HepG2 (cell line): ENCODE measurements around the gene KRT24. TPM values are rescaled to one million over a fixed set of nuclear protein-coding genes. Genes with fewer than 3 reads are reported as not detected.

Experiments used
- ATAC-seq: fragments of 200-7000 bp; cut with Tn5 transposase; 3 replicates; pipeline ENCODE4 v1.9.1; 2020; ENCODE audit warnings: mild to moderate bottlenecking, moderate library complexity
- BruUV-seq: library from RNA; stranded (reverse); fragments of 400-500 nt; replicated peaks from 2 replicates; lab custom pipeline; 2021; lab: Mats Ljungman, UMichigan
- CTCF ChIA-PET: fragments of 300-600 bp; formaldehyde crosslinking; extraction: SDS; loops from one replicate; lab custom pipeline; 2021; ENCODE audit warnings: low total read pairs, inconsistent platforms, low intra/inter-chr PET ratio; lab: Yijun Ruan, JAX
- POLR2A ChIA-PET: fragments of 350-600 bp; sonication (Branson Sonifier 250); formaldehyde crosslinking; loops from one replicate; lab custom pipeline; 2020; ENCODE audit warnings: antibody characterized with exemption, inconsistent platforms; lab: Yijun Ruan, JAX
- DNase-seq: peaks from one replicate; pipeline ENCODE4 v3.0.0-alpha.2; 2015; ENCODE audit warnings: low spot score
- FAIRE-seq: peaks from 3 replicates; lab custom pipeline; 2011; peaks lifted over from hg19 to GRCh38; lab: Jason Lieb, UNC
- H2AFZ ChIP-seq: one replicate; pipeline ENCODE4 v1.6.1; 2011; ENCODE audit warnings: low read length, inconsistent platforms
- H3K27ac ChIP-seq: fragments of 300-600 bp; 3 replicates; pipeline ENCODE4 v1.8.0; 2011; ENCODE audit warnings: mixed run types, mild to moderate bottlenecking, mixed read lengths, low read length, inconsistent platforms; ENCODE audit not compliant: insufficient read depth; ENCODE audit errors: extremely low read length
- H3K27me3 ChIP-seq, 2 experiments: fragments of 200-600 bp in 1 of 2; 2 replicates in 1 of 2; 3 replicates in 1 of 2; pipeline versions ENCODE4 v1.6.0 to v1.8.0; 2011; ENCODE audit warnings: low read length in 2 of 2, mild to moderate bottlenecking in 2 of 2, moderate library complexity in 2 of 2, inconsistent platforms in 1 of 2; ENCODE audit not compliant: insufficient read depth in 2 of 2, control insufficient read depth in 1 of 2
- H3K36me3 ChIP-seq, 2 experiments: fragments of 200-600 bp in 1 of 2; replicated peaks in 1 of 2; 2 replicates in 1 of 2; 3 replicates in 1 of 2; pipeline versions ENCODE4 v1.5.1 to v1.8.0; 2011; ENCODE audit warnings: low read length in 2 of 2, inconsistent platforms in 1 of 2; ENCODE audit not compliant: insufficient read depth in 2 of 2, control insufficient read depth in 1 of 2
- H3K4me1 ChIP-seq: 2 replicates; pipeline ENCODE4 v1.5.1; 2012; ENCODE audit warnings: low read length, inconsistent platforms; ENCODE audit not compliant: insufficient read depth
- H3K4me2 ChIP-seq: 2 replicates; pipeline ENCODE4 v1.6.0; 2011; ENCODE audit warnings: low read depth, low read length, inconsistent platforms
- H3K4me3 ChIP-seq, 3 experiments: fragments of 200-600 bp in 1 of 3; sonication (generic), shearing (Covaris generic) in 1 of 3; replicated peaks in 1 of 3; 2 replicates each; pipeline ENCODE4 v1.5.1; 2011 to 2016; ENCODE audit warnings: low read length in 3 of 3, inconsistent platforms in 2 of 3, low read depth in 2 of 3, mild to moderate bottlenecking in 2 of 3, control low read depth in 1 of 3, mixed read lengths in 1 of 3; ENCODE audit not compliant: insufficient read depth in 1 of 3
- H3K79me2 ChIP-seq: one replicate; pipeline ENCODE4 v1.6.1; 2011; ENCODE audit warnings: low read length, inconsistent platforms; ENCODE audit not compliant: insufficient read depth
- H3K9ac ChIP-seq: 2 replicates; pipeline ENCODE4 v1.6.0; 2011; ENCODE audit warnings: mild to moderate bottlenecking, low read depth, low read length, inconsistent platforms; ENCODE audit not compliant: insufficient read depth
- H3K9me3 ChIP-seq: 2 replicates; pipeline ENCODE4 v1.5.1; 2012; ENCODE audit warnings: mild to moderate bottlenecking, low read length
- H4K20me1 ChIP-seq: 2 replicates; pipeline ENCODE4 v1.6.0; 2011; ENCODE audit warnings: inconsistent platforms, mild to moderate bottlenecking, low read length, moderate library complexity; ENCODE audit not compliant: insufficient read depth
- MTA1 ChIP-seq: sonication (generic); formaldehyde crosslinking; IDR thresholded peaks from 2 replicates; pipeline ENCODE4 v1.4.0; 2020; ENCODE audit warnings: missing genetic modification reagents, mild to moderate bottlenecking, borderline replicate concordance
- MXD1 ChIP-seq: sonication (generic); formaldehyde crosslinking; IDR thresholded peaks from 2 replicates; pipeline ENCODE4 v1.4.0; 2020; ENCODE audit warnings: mild to moderate bottlenecking, missing genetic modification reagents
- PHF5A ChIP-seq: IDR thresholded peaks from one replicate; pipeline ENCODE4 v1.6.1; 2018; ENCODE audit warnings: low read depth, missing genetic modification reagents; ENCODE audit not compliant: unreplicated experiment
- PRDM15 ChIP-seq: sonication (generic); formaldehyde crosslinking; IDR thresholded peaks from 2 replicates; pipeline ENCODE4 v1.4.0; 2020; ENCODE audit warnings: missing genetic modification reagents
- TAF15 ChIP-seq: fragments of 200-400 bp; formaldehyde crosslinking; IDR thresholded peaks from one replicate; pipeline ENCODE4 v1.6.1; 2018; ENCODE audit warnings: mild to moderate bottlenecking, low read depth, low read length; ENCODE audit not compliant: poor library complexity, severe bottlenecking
- ZNF280B ChIP-seq: sonication (generic); formaldehyde crosslinking; IDR thresholded peaks from 2 replicates; pipeline ENCODE4 v1.5.0; 2020; ENCODE audit warnings: missing genetic modification reagents, mild to moderate bottlenecking, borderline replicate concordance
- ZNF407 ChIP-seq: sonication (generic); formaldehyde crosslinking; IDR thresholded peaks from one replicate; pipeline ENCODE4 v1.5.1; 2020; ENCODE audit warnings: mild to moderate bottlenecking, missing genetic modification reagents; ENCODE audit errors: not compliant biosample characterization
- WGBS: methylation state at CpG from one replicate; pipeline ENCODE4 v1.1.6; 2017; ENCODE audit warnings: low lambda C conversion rate; 5-methylcytosine and 5-hydroxymethylcytosine counted together
- in situ Hi-C: cut with HindIII; loops from 2 replicates; pipeline ENCODE4 v1.10.0; 2017; ENCODE audit warnings: low pct_unique_long_range_greater_than_20kb; ENCODE audit not compliant: extremely low pct_ligation_motif_present
- intact Hi-C: fragments of 100-400 bp; cut with micrococcal nuclease; formaldehyde crosslinking; loops from one replicate; pipeline ENCODE4 v1.10.0; 2022; ENCODE audit not compliant: unreplicated experiment
- polyA plus RNA-seq, 8 experiments: library from polyadenylated mRNA; depleted of rRNA in 3 of 8; stranded (reverse) in 7 of 8; unstranded in 1 of 8; fragments of >200 nt; fragmentation: Illumina TruSeq in 4 of 8; extraction: Trizol in 4 of 8; gene quantifications; 2 replicates each; pipeline versions ENCODE4 v1.2.1 to v1.2.3, GENCODE V29; 2011 to 2016; ENCODE audit warnings: low read depth in 4 of 8, missing spikeins in 1 of 8, mixed read lengths in 1 of 8; ENCODE audit not compliant: insufficient read depth in 1 of 8
- total RNA-seq, 5 experiments: library from RNA; depleted of rRNA; stranded (reverse); fragments of >200 nt; fragmentation: Illumina TruSeq; extraction: Trizol; gene quantifications; 2 replicates each; pipeline ENCODE4 v1.2.3, GENCODE V29; 2016; ENCODE audit warnings: low read depth in 1 of 5

KRT24 gene
- total and polyA plus RNA-seq, 2 of the 13 experiments (the other 11 are each of a cell fraction or from before 2014, with no cell fraction given) = not detected

- no peak for TF ChIP-seq MXD1 (CRISPR knock-in tag)
- no peak for TF ChIP-seq ZNF407
- TF ChIP-seq PHF5A = no peak
These were observed 1.3 kb downstream of the KRT24 start (continued) for GRCh38 chr17:40702271-40702670.

GRCh38 chr17:40699853-40700252 is 3.7 kb downstream of the KRT24 start:
- Histone ChIP-seq H3K4me3 (no peak overlapping the region), H3K4me1 (peaks cover 19% of the 10 kb centered on the region), H3K9ac (no peak overlapping the region), H3K9me3 (no peaks in the 10 kb centered on the region), H3K79me2 (no peaks in the 10 kb centered on the region), H2AFZ (no peak overlapping the region), H3K27me3 (peaks cover 2 to 22% of the 10 kb centered on the region in 2 experiments; a peak in 3 of 5 replicates), H4K20me1 (no peaks in the 10 kb centered on the region), H3K4me2 (no peak overlapping the region), H3K27ac (no peak overlapping the region), H3K36me3 (no peaks in the 10 kb centered on the region)
- 54% methylated on average over 5 of the region's 5 CpGs for WGBS
- CTCF ChIA-PET = no interaction called here
- ATAC-seq (no peak), FAIRE-seq (no peak), DNase-seq (no peak)
- in situ Hi-C loops = no loop called here
- BruUV-seq = no TSS peak
- POLR2A ChIA-PET = no interaction called here
- intact Hi-C loops = no loop called here
- TF ChIP-seq ZNF280B (CRISPR knock-in tag) = no peak
- no peak for TF ChIP-seq TAF15
- no peak for TF ChIP-seq MTA1
- TF ChIP-seq PRDM15 (CRISPR knock-in tag) = no peak
- TF ChIP-seq MXD1 (CRISPR knock-in tag) = no peak
